Progenitor cell of endocrine pancreas (in vitro differentiated cells): ENCODE data around the gene PYM1. TPM values are rescaled to one million over a fixed set of nuclear protein-coding genes. Genes with fewer than 3 reads are reported as not detected.

Experiments used
- DNase-seq: peaks from one replicate; pipeline ENCODE4 v3.0.0; 2021; ENCODE audit warnings: low spot score; ENCODE audit not compliant: unreplicated experiment
- H3K27ac Mint-ChIP-seq: 2 replicates; pipeline ENCODE4 v1.8.0; 2021; ENCODE audit warnings: mild to moderate bottlenecking, moderate library complexity, mixed read lengths
- H3K27me3 Mint-ChIP-seq: 2 replicates; pipeline ENCODE4 v1.8.0; 2021; ENCODE audit warnings: mixed read lengths
- H3K36me3 Mint-ChIP-seq: 2 replicates; pipeline ENCODE4 v1.8.0; 2022; ENCODE audit warnings: mixed read lengths; ENCODE audit not compliant: insufficient read depth
- H3K4me1 Mint-ChIP-seq: 2 replicates; pipeline ENCODE4 v1.8.0; 2021; ENCODE audit warnings: low read depth, mixed read lengths
- H3K4me3 Mint-ChIP-seq: 2 replicates; pipeline ENCODE4 v1.8.0; 2021; ENCODE audit warnings: low read depth, mild to moderate bottlenecking, moderate library complexity, mixed read lengths
- H3K9me3 Mint-ChIP-seq: 2 replicates; pipeline ENCODE4 v1.8.0; 2021; ENCODE audit warnings: low read depth, mixed read lengths
- CTCF ChIP-seq: fragments of 200-600 bp; sonication (generic); IDR thresholded peaks from one replicate; pipeline ENCODE4 v1.5.0; 2021; ENCODE audit warnings: antibody characterized with exemption, mild to moderate bottlenecking; ENCODE audit not compliant: unreplicated experiment
- total RNA-seq: library from RNA; stranded (reverse); gene quantifications from 2 replicates; pipeline ENCODE4 v1.2.1, GENCODE V29; 2021

PYM1 gene
- total RNA-seq, 1 donor from 2014 or later, result 42.8 TPM

GRCh38 chr12:55906056-55906455, 21.6 kb downstream of the PYM1 start:
- Mint-ChIP-seq H3K27ac (no peak overlapping the region), H3K4me3 (no peak overlapping the region), H3K27me3 (no peaks in the 10 kb centered on the region), H3K36me3 (peaks cover 14% of the 10 kb centered on the region), H3K9me3 (no peaks in the 10 kb centered on the region), H3K4me1 (peaks cover 11% of the 10 kb centered on the region)
- no peak for TF ChIP-seq CTCF
- no peak for DNase-seq

GRCh38 chr12:55901881-55902490, 25.7 kb downstream of the PYM1 start:
- Mint-ChIP-seq H3K4me3 (no peak overlapping the region), H3K27ac (no peak overlapping the region), H3K4me1 (no peaks in the 10 kb centered on the region), H3K9me3 (no peaks in the 10 kb centered on the region), H3K36me3 (peaks cover 15% of the 10 kb centered on the region), H3K27me3 (no peaks in the 10 kb centered on the region)
- TF ChIP-seq CTCF, result no peak
- DNase-seq, result no peak

- TF ChIP-seq CTCF, result no peak
- peaks cover 15% of the 10 kb centered on the region for H3K36me3 Mint-ChIP-seq
- no peaks in the 10 kb centered on the region for H3K27me3 Mint-ChIP-seq
- no peak for DNase-seq
- no peaks in the 10 kb centered on the region for H3K9me3 Mint-ChIP-seq
- no peak overlapping the region for H3K4me3 Mint-ChIP-seq
- no peak overlapping the region for H3K27ac Mint-ChIP-seq
- no peaks in the 10 kb centered on the region for H3K4me1 Mint-ChIP-seq
These were observed 28.6 kb downstream of the PYM1 start for GRCh38 chr12:55899082-55899481.

- no peak for TF ChIP-seq CTCF
- Mint-ChIP-seq H3K36me3 (no peaks in the 10 kb centered on the region), H3K9me3 (peaks cover 3% of the 10 kb centered on the region), H3K4me1 (no peaks in the 10 kb centered on the region), H3K4me3 (no peak overlapping the region), H3K27me3 (no peaks in the 10 kb centered on the region), H3K27ac (no peak overlapping the region)
- DNase-seq, result no peak
These were observed 34.0 kb downstream of the PYM1 start for GRCh38 chr12:55893723-55894122.

- Mint-ChIP-seq H3K36me3 (no peaks in the 10 kb centered on the region), H3K27me3 (no peaks in the 10 kb centered on the region), H3K4me1 (no peaks in the 10 kb centered on the region), H3K27ac (no peak overlapping the region), H3K9me3 (peaks cover 3% of the 10 kb centered on the region), H3K4me3 (no peak overlapping the region)
- DNase-seq, result no peak
- no peak for TF ChIP-seq CTCF
These were observed 36.4 kb downstream of the PYM1 start for GRCh38 chr12:55891310-55891709.
